GM18508 (cell line): ENCODE results near the gene GPR17.

Experiments
- ATAC-seq: cut with Tn5 transposase; IDR thresholded peaks from one replicate; pipeline ENCODE4 v1.9.1; 2021; ENCODE audit warnings: moderate number of reproducible peaks; ENCODE audit not compliant: insufficient read depth, unreplicated experiment

GPR17 gene

DNA sequence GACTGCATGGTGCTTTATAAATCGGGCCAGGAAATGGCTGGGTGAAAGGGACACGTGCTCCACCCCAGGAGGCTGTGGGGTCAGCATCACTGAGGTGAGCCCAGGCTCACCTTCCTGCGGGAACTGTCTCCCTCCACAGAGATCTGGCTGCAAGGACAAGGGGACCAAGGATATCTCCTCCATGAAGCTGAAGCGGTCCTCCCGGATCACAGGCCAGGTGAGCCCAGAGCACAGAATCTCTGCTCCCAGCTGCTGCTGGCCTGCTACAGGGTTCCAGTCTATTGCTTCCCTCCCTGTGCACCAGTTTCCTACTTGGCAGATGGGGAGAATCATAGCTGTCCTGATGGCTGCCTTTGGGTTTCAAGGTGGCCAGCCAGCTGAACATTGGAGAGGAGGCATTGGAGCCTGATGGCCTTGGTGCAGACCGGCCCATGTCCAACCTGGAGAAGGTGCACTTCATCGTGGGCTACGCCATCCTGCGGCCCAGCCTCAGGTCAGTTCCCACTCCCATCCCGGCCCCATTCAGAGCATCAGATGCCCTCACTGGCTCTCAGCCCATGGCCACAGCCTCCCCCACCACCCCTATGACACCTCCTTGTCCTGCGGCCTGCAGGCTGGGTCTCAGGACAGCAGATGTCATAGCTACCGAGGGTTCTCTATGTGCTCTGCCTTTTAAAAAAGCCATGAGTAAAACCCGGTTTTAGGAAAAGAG is 33.7 kb upstream of the GPR17 start:
- ATAC-seq, result no peak

DNA sequence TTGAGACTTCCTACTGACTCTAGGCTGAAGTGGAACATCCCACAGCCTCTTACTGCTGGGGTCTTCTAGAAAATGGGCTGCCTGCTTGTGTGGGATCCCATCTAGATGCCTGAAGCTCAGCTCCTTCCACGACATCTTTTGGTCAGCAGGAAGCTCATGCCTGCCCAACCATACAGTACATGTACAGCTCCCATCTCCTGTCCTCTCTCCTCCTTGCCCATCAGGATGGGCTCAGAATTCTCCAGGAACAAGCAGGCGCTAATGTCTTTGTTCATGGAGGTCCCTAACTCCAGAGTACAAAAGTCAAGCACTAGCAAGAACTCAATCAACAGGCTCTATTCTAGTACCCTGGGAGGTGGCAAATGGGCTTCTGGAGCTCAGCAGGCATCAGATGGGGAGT is 31.7 kb upstream of the GPR17 start:
- ATAC-seq, result no peak

- ATAC-seq, result no peak
Observed at GRCh38 chr2:127614731-127615130, 31.2 kb upstream of the GPR17 start.

GRCh38 chr2:127615511-127616166 is 30.3 kb upstream of the GPR17 start:
- no peak for ATAC-seq

DNA sequence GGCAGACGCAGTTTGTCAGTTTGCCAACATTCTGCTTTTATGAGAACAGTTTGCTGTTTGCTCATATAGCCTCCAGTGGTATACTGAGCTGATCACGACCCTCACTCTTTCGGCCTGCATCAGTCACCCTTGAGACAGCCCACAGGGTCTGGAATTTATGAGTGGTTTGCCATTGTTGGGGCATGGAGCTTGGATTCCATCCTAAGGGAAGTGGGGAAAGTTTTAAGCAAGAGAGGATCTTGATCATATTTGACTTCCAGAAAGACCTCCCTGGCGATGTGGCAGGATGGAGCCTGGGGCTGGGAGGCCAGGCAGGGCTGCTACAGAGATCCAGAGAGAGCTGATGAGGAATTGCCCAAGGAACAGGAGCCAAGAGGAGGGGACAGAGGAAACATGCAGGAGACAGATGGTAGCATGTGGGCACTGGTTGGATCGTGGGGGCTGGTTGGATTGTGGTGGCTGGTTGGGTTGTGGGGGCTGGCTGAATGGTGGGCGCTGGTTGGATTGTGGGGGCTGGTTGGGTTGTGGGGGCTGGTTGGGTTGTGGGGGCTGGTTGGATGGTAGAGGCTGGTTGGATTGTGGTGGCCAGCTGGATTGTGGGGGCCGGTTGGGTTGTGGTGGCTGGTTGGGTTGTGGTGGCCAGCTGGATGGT is 27.3 kb upstream of the GPR17 start:
- no peak for ATAC-seq

- ATAC-seq, result no peak
Observed at GRCh38 chr2:127619203-127619590, 26.8 kb upstream of the GPR17 start.

- no peak for ATAC-seq
Observed at GRCh38 chr2:127619877-127620705, 25.9 kb upstream of the GPR17 start.

DNA sequence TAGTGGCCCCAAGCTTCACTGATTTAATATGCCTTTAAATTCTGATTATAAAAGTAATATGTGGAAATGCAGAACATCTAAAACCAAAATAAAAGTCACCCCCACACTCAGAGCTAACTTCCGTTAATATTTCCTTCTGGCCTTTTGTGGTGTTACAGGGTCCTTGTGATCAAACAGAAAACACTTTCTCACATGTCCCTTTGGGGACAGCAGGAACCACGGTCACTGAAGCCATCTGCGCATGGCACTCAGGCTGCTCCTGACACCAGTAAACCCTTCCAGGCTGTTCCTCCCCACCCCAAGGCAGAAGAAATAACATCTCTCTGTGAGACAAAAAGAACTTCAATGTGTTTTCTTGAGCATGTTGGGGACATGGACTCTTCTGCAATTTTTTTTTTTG is 25.1 kb upstream of the GPR17 start:
- no peak for ATAC-seq

DNA sequence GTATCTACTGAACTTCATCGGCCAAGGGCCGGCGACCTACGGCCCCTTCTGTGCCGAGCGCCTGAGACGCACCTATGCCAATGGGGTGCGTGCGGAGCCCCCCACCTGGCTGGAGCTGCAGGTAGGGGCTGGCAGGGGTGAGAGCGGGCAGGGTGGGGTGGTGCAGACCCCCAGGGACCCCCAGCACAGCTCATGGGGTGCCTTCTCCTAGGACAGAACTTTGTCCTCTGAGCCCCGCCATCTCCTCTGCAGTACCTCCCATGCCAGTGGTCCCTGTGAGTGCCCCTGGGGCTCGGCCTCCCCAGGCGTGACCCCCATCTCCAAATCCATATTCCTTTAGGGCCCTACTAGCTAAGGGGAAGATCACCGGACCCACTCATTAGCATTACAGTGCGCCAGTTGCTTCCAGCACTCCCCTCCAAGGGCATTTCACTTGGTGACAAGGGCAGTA is 23.9 kb upstream of the GPR17 start:
- no peak for ATAC-seq

- ATAC-seq, result no peak
Observed at GRCh38 chr2:127622561-127623387, 23.2 kb upstream of the GPR17 start.

DNA sequence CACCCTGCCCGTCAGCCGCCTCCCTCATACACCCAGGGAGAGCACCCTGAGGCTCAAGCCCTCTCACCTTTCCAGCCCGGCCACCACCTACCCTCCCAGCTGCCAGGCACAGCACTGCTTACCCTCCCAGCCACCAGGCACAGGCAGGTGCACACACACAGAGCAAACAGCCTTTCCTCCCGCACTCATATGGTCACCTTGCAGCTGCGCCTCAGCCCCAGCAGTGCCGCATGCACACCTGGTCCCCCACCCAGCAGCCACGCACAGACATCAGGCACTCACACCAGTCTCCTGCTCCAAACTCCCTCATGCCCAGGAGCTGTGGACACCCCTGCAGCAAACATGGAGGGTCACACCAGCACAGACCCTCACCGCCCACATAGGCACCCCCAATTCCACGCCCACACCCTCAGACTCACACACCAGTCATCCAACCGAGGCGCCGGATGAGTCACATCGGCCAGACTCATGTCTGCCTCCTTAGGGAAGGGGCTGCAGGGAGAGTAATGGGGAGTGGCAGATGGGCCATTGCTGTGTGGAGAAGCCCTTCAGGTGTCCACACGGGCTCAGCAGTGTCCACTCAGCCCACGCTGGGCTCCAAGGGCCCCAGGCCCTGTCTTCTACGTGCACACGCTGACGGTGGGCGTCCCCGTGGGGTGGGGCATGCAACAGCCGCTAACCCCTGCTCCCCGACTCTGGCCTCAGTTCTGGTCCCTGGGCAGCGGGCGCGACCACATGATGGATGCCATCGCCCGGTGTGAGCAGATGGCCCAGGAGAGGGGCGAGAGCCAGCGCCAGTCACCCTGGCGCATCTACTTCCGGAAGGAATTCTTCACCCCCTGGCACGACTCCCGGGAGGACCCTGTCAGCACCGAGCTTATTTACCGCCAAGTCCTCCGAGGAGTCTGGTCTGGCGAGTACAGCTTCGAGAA is 22.3 kb upstream of the GPR17 start:
- no peak for ATAC-seq

- no peak for ATAC-seq
Observed at GRCh38 chr2:127624320-127624755, 21.6 kb upstream of the GPR17 start.

GRCh38 chr2:127624756-127625571 is 21.0 kb upstream of the GPR17 start:
- ATAC-seq, result no peak

GRCh38 chr2:127625572-127625951 is 20.4 kb upstream of the GPR17 start:
- ATAC-seq, result no peak

- no peak for ATAC-seq
Observed at GRCh38 chr2:127626175-127626574, 19.8 kb upstream of the GPR17 start.

DNA sequence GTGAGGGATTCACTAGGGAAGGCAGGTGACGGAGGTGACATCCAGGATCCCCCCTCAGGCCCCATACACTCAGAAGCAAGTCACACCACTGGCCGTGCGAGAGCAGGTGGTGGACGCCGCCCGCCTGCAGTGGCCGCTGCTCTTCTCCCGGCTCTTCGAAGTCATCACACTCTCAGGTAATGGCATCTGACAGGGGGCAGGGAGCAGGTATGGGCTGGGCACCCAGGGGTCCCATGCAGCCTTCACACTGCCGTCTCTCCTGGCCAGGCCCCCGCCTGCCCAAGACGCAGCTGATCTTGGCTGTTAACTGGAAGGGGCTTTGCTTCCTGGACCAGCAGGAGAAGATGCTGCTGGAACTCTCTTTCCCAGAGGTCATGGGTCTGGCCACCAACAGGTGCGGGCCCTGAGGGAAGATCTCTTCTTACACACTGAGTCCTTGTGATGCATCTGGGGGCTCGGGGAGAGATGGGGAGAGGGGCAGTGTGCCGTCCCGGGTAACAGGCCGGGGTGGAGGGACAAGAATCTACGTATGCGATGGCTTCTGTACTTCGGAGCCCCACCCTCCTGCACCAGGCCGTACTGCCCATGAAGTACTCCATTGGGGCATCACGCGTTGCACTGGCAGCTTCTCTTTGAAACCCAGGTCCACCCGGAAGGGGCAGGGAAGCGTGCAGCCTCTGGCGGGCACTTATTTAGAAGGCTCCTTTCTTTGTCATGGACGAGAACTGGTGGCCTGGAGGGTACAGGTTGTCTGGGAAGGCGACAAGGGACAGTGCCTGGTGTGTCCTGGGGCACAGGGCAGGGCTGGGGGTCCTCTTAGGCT is 18.8 kb upstream of the GPR17 start:
- ATAC-seq, result no peak
